Ishikawa (cell line): Measurements from ENCODE around the gene PTPN23.

ENCODE experiments used
- CEBPB ChIP-seq: IDR thresholded peaks from 2 replicates; pipeline ENCODE4 v1.6.1; 2012
- CREB1 ChIP-seq: IDR thresholded peaks from 2 replicates; pipeline ENCODE4 v1.6.1; 2012; ENCODE audit warnings: low read depth
- EGR1 ChIP-seq: IDR thresholded peaks from 2 replicates; pipeline ENCODE4 v1.6.1; 2012
- EP300 ChIP-seq: IDR thresholded peaks from 2 replicates; pipeline ENCODE4 v1.6.1; 2012; ENCODE audit warnings: borderline replicate concordance
- FOXM1 ChIP-seq: IDR thresholded peaks from 2 replicates; pipeline ENCODE4 v1.6.1; 2012; ENCODE audit warnings: low read depth, borderline replicate concordance
- MAX ChIP-seq: IDR thresholded peaks from 2 replicates; pipeline ENCODE4 v1.6.1; 2012
- NFIC ChIP-seq: IDR thresholded peaks from 2 replicates; pipeline ENCODE4 v1.6.1; 2012
- RAD21 ChIP-seq: IDR thresholded peaks from 2 replicates; pipeline ENCODE4 v1.6.1; 2012; ENCODE audit warnings: low read depth
- REST ChIP-seq: IDR thresholded peaks from 2 replicates; pipeline ENCODE4 v1.6.1; 2012; ENCODE audit warnings: low read depth, mild to moderate bottlenecking
- TAF1 ChIP-seq: IDR thresholded peaks from 2 replicates; pipeline ENCODE4 v1.6.1; 2012; ENCODE audit warnings: low read depth, mild to moderate bottlenecking
- TCF12 ChIP-seq: IDR thresholded peaks from 2 replicates; pipeline ENCODE4 v1.6.1; 2012; ENCODE audit warnings: low read depth
- TEAD4 ChIP-seq: IDR thresholded peaks from 2 replicates; pipeline ENCODE4 v1.6.1; 2012
- USF1 ChIP-seq: IDR thresholded peaks from 2 replicates; pipeline ENCODE4 v1.6.1; 2012
- YY1 ChIP-seq: IDR thresholded peaks from 2 replicates; pipeline ENCODE4 v1.6.1; 2012; ENCODE audit warnings: low read depth
- ZBTB7A ChIP-seq: IDR thresholded peaks from 2 replicates; pipeline ENCODE4 v1.6.1; 2012; ENCODE audit warnings: low read depth

PTPN23 gene

GRCh38 chr3:47429476-47430270, 48.9 kb downstream of the PTPN23 start:
- TF ChIP-seq YY1 (no peak), CEBPB (no peak), CREB1 (no peak), USF1 (no peak), EP300 (no peak)

- no peak for TF ChIP-seq ZBTB7A
- no peak for TF ChIP-seq CEBPB
- TF ChIP-seq YY1 = no peak
- no peak for TF ChIP-seq MAX
- TF ChIP-seq REST = no peak
- no peak for TF ChIP-seq TAF1
- TF ChIP-seq USF1 = no peak
- TF ChIP-seq TEAD4 = no peak
- no peak for TF ChIP-seq NFIC
- TF ChIP-seq EP300 = no peak
- TF ChIP-seq CREB1 = no peak
- no peak for TF ChIP-seq EGR1
- no peak for TF ChIP-seq FOXM1
- TF ChIP-seq TCF12 = no peak
Measured at GRCh38 chr3:47430606-47431005, 49.8 kb downstream of the PTPN23 start.

DNA sequence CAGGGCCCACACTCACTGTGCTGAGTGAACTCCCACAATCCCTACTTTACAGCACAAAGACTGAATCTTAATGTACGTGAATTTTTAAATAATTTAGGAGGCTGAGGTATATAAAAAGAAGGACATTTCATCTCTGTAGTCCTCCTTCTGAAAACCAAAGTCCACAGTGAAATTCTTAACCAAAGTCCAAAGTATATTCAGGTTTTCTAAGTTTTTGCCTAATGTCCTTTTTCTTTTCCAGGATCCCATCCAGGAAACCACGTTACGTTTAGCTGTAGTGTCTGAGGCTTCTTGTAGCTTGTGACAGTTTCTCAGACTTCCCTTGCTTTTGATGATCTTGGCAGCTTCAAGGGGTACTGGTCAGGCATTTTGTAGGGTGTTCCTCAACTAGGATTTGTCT, 50.4 kb downstream of the PTPN23 start:
- TF ChIP-seq TCF12 (no peak), MAX (no peak), EP300 (no peak), NFIC (no peak), CEBPB (no peak), YY1 (no peak), FOXM1 (no peak), TEAD4 (no peak), REST (no peak), EGR1 (no peak), USF1 (no peak), ZBTB7A (no peak), TAF1 (no peak), CREB1 (no peak), RAD21 (no peak)

DNA sequence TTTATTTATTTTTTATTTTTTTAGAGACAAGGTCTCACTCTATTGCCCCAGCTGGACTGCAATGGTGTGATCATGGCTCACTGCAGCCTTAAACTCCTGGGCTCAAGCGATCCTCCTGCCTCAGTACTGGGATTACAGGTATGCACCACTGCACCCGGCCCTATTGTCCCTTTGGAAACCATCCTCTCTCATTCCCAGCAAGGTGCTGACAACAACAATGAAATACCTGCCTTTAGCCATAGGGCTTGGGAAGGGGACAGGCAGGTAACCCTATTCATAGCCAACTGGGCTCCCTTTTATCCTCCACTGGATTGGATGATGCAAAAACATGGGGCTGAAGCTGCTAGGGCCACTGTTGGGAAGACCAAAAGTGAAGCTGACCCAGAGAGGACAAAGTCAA, 51.9 kb downstream of the PTPN23 start:
- TF ChIP-seq ZBTB7A (no peak), MAX (no peak), USF1 (no peak), TEAD4 (no peak), NFIC (no peak), EGR1 (no peak), TAF1 (no peak), RAD21 (no peak), CREB1 (no peak)

DNA sequence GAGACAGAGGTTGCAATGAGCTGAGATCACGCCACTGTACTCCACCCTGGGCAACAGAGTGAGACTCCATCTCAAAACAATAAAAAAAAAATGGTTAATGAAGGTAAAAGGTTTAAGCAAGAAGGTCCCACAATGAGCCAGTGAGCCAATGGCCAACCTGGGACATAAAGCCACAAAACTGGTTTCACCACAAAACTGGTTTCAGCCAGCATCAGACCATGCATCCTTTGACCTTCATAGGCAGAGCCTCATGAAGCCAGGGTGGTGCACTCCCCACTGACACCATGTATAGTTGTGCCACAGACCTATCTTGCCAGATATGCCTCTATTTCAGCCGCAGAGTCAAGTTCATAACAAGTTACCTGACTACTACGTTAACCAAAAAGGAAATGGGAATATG, 53.0 kb downstream of the PTPN23 start:
- TF ChIP-seq MAX (peak; percentile 55), USF1 (no peak)
